T-helper 9 cell (primary cell): Measurements from ENCODE around the gene MARS1.

ENCODE experiments used
- DNase-seq: peaks from one replicate; pipeline ENCODE4 v3.0.0-alpha.2; 2020

The MARS1 gene

DNA sequence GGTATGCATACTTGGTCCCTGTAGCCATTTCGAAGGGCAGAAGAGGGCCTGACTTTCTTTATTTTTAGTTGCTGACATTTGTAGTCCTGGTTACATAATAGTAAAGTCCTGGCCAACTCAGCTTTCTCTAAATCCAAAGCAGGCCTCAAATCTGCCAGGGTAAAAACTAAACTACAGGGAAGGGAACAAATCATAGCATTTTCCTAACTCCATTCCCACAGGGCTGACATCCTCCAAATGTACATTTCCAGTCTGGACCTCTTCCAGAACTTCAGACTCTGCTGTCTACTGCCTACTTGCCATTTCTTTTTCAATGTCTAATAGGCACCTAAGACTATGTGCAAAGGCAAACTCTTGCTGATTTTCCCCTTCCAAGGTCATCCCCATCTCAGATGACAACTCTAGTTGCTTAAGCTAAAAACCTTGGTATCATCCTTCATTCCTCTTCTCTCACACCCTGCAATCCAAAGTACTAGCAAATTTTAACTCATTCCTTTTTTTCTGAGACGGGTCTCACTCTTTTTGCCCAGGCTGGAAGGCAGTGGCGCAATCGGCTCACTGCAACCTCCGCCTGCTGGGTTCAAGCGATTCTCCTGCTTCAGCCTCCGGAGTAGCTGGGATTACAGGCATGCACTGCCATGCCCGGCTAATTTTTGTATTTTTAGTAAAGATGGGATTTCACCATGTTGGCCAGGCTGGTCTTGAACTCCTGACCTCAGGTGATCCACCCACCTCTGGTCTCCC, 30.5 kb downstream of the MARS1 start:
- DNase-seq = no peak

DNA sequence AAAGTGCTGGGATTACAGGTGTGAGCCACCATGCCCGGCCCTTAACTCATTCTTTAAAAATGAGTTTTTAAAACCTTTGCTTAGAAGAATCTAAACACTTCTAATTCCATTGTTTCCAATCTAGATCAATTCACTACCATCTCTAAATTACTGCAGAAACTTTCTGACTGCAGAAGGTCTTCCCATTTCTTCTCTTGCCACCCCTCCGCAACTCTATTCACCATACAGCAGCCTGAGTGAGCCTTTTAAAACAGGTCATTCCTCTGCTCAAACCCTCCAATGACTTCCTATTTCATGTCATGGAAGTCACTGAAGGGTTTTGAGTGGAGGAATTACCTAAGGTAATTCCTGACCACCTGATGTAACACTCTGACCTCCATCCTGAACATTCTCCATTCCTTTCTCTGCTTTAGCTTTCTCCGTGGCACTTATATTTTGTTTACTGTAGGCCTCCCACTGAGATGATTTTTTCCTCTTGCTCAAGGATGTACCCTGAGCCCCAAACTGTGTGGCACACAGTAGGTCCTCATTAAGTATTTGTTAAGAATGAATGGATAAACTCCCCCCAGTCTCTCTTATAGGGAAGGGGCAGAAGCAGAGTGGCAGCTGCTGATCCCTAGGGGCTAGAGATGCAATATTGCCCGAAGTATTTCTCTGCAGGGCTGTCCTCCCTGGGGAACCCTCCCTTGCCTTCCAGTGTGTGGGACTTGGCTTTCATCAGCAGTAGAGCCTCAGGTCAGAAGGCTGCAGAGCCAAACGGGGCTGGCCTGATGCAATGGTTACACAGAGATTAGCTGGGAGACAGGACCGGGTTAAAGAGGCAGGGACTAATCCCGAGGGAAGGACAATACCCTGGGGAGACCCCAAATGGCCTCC, 31.3 kb downstream of the MARS1 start:
- no peak for DNase-seq

DNA sequence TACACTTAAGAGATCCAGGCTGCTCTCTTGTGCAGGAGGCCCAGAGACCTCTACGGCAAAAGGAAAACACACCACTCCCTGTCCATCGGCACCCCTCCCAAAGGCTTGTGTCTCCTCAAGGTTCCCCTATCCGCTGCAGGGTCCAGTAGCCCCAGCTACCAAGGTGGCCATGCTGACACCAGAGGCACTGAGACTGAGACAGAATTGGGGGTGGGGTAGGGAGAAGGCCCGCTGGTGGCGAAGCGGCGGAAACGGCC, 31.9 kb downstream of the MARS1 start:
- DNase-seq = peak; percentile 13

DNA sequence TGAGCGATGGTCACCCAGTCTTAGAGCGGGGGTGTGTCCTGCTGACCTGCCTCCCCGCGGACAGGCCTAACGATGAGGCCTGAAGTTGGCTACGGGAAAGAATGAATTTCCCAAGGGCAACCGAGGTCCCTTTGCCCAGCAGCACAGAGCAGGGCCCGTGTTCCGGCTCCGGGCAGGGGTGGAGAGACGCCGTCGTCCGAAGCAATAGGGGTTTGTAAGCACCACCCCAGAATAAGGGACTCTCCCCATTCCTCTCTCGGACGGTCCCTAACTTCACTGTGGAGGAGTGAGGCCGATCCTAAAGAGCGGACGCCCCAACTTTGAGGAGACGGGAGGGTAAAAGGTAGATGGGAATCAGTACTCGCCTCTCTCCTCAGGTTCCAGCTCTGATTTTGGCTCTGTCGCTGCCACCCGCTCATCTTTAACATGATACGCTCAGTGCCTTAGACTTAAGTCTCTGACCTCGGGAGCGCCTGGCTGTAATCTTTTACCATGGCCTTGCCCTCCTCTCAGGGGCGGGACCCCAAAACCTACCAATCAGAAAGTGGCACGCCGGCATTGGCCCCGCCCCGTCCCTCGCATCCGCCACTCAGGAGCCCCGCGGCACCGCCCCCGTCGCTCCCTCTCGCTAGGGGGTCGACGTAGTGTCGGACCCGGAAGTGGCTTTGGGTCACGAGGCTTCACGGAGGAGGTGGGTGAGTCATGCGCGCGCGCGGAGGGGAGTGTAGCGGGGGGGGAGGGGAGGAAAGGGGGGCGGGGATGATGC, 32.4 kb downstream of the MARS1 start, which contains the start of gene DDIT3:
Gene DDIT3 (minus strand): TSS at position 462 of the 766 bp plus-strand sequence. CDS start 3,108 bp downstream, outside the sequence.
- peak; percentile 99 for DNase-seq

DNA sequence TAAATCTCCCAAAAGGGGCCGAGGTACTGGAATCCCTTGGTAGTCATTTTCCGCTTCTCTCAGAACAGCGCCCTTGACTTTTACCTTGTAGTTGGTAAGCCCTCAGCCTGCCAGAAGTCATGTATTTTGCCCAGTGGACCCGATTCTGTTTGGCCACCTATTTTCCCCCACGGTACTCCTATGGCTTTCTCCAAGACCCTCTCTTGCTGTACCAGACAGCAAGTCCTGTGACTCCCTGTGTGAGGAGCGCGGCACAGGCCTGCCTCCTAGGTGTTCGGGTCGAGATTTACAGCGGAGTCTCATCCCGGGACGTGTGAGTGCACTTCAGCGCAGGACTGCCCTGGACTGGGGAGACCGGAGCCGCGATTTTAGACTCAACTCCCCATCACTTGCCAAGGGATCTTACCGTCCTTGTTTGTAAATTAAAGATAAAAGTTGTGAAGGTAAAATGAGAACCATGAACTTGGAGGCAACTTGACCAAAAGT, 33.7 kb downstream of the MARS1 start:
- DNase-seq = no peak

DNA sequence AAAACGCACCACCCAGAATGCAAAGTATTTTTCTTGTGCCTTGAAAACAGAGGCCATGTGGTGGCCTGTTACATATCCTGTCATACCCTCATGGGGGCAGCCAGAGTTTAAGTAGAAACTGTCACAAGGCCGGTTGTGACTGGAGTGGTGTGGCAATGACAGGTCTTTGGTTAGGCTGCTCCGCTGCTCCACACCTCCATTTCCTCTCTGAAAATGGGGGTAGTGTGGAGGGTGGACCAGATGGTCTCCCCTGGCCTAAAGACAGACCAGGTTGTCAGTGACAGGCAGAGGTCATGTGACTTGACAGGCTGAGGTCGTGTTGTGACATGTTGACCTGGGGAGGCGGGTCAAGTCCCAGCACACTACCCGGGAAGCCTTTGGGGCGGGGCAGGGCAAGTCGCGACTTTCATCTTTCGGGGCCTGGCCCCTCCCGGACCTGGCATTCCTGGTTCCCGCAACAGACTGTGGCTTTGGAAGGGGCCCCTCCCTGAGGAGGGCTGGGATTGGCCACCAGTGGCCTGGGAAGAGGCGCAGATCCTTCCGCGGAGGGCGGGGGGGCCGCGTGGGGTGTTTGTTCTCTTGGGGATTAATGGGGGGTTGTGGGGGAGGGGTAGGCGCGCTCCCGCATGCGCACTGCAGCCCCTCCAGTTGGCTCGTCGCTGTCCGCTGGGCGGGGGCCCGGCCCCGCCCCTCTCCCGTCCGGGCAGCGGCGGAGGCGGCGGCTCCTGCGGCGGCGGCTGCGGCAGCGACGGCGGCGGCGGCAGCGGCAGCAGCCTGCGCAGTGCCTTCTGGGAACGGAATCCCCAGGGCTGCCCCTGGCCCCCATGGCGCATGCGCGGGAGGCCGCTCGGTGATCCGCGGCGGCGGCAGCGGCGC, 34.4 kb downstream of the MARS1 start, which contains the start of gene MBD6:
Gene MBD6 (plus strand): TSS at position 814 of the 876 bp plus-strand sequence. CDS start 1,480 bp downstream, outside the sequence.
- DNase-seq = peak; percentile 86

DNA sequence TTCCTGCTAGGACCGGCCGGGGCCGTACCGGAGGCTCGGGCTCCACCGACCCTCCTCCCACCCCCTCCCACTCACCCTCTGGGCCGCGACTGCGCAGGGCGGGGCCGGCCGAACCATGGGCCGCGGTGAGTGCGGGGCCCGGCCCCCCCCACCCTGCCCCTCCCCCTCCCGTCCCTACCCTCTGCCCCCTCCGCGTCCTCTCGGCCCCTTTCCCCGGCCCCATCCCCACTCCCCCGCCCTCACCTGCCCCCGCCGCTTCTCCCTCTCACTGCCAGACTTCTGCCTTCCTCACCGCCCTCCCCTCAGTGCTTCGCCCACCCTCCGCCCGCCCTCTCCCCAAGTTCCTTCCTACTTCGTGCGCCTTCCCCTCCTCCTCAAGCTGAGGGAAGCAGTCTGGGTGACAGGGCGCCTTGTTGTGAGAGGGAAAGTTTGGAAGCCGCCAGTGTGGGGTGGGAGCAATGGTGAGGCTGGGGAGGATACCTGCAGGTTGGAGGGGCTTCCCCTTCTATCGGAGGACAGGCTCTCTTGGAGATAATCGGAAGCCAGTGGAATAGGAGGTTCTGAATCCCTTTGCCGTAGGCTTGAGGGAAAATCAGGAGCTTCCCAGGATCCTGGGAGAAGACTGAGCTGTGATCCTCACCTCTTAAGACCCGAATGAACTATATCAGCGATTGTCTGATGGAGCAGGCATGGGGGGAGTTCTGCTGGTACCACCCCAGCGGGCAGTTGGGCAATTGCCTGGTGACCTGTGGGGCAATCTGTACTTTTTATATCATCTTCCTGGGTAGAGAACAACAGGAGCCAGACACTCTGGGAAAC, 35.2 kb downstream of the MARS1 start:
- DNase-seq = peak; percentile 53

DNA sequence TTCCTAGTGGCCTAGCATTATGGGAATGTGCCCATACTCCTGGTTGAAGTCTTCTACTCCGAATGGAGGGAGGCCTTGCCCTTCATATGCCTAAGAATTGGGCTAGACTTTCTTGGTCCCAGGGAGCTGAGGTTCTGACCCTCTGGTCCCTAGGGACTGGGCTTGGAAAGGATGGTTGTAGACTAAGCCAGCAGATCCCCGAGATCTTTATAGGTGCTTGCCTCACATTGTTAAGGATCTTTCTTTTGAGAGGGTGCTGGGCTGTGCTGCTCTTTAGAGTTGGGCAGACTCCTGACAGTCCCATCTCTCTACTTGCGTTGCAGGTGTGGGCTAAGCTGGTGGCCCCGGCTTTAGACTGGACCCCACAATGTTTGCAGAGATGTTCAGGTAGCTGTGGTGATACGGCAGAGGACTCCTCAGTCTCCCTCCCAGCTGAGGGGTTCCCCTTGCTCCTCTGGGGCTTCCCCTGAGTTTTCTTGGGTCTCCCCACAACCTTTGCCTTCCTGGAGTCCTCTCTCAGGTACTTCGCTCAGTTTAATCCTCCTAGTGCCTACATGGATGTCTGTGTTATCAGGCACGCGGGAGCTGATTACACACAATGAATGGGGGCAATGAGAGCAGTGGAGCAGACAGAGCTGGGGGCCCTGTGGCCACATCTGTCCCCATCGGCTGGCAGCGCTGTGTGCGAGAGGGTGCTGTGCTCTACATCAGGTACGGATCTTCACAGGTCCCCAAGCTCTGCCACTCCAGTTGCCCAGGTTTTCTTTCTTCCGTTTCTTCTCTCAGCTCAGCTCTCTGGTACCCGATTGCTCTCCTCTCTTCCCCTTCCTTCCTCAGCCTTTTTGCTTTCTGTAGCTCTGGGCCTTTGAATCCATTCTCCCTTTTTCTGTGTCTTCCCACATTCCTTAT, 36.1 kb downstream of the MARS1 start:
- DNase-seq = no peak

DNA sequence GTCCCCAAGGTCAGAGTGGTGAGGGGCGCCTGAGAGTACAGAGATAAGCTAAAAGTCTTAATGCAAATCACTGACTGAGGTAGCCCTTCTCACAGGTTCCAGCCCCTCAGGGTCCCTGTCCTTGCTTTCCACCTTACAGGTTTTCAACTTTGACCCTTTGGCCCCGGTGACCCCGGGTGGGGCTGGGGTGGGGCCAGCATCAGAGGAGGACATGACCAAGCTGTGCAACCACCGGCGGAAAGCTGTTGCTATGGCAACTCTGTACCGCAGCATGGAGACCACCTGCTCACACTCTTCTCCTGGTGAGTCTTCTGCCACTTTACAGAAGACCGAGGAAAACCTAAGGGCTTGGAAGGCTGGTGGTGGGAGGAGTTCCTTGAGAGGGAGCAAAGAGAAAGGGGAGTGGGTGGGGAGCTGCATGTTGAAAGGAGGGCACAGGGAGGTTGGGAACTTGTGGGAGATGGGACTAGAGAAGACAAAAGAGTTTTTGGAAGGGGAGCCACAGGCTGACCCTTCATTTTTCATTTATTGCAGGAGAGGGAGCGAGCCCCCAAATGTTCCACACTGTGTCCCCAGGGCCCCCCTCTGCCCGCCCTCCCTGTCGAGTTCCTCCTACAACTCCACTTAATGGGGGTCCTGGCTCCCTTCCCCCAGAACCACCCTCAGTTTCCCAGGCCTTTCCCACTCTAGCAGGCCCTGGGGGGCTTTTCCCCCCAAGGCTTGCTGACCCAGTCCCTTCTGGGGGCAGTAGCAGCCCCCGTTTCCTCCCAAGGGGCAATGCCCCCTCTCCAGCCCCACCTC, 37.1 kb downstream of the MARS1 start:
- no peak for DNase-seq

DNA sequence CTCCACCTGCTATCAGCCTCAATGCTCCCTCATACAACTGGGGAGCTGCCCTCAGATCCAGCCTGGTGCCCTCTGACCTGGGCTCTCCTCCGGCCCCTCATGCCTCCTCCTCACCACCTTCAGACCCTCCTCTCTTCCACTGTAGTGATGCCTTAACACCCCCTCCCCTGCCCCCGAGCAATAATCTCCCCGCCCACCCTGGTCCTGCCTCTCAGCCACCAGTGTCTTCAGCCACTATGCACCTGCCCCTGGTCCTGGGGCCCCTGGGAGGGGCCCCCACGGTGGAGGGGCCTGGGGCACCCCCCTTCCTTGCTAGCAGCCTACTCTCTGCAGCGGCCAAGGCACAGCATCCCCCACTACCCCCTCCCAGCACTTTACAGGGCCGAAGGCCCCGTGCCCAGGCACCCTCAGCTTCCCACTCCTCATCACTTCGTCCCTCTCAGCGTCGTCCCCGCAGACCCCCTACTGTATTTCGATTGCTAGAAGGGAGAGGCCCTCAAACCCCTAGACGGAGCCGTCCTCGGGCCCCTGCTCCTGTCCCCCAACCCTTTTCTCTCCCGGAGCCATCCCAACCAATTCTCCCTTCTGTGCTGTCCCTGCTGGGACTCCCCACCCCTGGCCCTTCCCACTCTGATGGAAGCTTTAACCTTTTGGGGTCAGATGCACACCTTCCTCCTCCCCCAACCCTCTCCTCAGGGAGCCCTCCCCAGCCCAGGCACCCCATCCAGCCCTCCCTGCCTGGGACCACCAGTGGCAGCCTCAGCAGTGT, 37.9 kb downstream of the MARS1 start:
- no peak for DNase-seq

DNA sequence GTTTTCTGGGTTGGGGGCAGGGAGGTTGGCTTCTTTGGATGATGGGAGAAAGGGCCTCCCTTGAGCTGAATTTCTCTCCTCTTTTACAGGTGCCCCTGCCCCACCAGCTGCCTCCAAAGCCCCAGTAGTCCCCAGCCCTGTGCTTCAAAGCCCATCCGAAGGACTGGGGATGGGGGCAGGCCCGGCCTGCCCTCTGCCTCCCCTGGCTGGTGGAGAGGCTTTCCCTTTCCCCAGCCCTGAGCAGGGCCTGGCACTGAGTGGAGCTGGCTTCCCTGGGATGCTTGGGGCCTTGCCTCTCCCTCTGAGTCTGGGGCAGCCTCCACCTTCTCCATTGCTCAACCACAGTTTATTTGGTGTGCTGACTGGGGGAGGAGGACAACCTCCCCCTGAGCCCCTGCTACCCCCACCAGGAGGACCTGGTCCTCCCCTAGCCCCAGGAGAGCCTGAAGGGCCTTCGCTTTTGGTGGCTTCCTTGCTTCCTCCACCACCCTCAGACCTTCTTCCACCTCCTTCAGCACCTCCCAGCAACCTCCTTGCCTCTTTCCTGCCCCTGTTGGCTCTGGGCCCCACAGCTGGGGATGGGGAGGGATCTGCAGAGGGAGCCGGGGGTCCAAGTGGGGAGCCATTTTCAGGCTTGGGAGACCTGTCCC, 38.7 kb downstream of the MARS1 start:
- DNase-seq = no peak

DNA sequence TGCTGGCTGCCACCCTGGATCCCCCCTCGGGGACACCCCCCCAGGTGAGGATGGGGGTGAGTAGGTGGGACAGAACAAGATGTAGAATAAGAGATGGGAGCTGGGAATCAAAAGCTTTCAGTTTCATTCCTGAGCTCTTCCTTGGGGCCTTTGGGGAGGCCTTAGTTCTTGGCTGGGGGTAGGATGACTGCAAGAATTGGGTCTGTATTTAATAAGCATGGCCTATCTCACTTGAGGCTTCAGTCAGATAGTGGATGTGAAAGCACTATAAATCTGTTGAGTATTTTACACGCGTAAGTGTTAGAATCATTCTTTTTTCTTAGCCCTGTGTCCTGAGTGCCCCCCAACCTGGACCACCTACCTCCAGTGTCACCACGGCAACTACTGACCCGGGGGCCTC, 39.3 kb downstream of the MARS1 start:
- no peak for DNase-seq

DNA sequence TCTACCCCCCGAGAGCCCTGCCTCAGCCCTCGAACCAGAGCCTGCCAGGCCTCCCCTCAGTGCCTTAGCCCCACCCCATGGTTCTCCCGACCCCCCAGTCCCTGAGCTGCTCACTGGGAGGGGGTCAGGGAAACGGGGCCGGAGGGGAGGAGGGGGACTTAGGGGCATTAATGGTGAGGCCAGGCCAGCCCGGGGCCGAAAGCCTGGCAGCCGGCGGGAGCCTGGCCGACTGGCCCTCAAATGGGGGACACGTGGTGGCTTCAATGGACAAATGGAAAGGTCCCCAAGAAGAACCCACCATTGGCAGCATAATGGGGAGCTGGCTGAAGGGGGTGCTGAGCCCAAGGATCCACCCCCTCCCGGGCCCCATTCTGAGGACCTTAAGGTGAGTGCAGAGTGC, 40.3 kb downstream of the MARS1 start:
- no peak for DNase-seq

DNA sequence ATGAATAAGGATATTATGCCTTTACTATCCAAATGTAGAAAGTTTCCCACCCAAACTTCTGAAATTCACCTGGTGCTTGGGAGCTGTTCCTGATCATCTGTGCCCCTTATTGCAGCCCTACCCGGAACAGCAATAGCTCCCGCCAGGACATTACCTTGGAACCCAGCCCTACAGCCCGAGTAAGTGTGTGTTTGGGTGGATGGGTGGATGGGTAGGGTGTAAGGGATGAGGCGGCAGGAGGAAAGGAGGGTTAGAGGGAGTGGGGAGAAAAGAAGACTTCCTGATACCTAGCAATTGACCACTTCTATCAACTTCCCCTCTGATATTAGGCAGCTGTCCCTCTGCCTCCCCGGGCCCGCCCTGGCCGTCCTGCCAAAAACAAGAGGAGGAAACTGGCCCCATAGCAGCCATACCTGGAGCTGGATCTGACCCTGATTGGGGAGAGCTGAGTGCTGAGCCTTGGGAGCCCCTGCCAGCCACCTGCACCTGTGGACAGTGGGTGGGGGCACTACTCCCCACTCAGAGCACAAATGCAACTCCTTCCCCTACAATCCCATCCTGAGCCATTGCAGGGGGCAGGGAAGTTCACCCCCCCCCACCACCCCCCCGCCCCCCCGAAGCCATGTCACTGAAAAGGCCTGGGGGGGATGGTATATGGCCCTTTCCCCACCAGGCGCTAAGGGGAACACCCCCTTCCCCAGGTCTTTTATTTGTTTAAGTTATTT, 41.1 kb downstream of the MARS1 start:
- no peak for DNase-seq

DNA sequence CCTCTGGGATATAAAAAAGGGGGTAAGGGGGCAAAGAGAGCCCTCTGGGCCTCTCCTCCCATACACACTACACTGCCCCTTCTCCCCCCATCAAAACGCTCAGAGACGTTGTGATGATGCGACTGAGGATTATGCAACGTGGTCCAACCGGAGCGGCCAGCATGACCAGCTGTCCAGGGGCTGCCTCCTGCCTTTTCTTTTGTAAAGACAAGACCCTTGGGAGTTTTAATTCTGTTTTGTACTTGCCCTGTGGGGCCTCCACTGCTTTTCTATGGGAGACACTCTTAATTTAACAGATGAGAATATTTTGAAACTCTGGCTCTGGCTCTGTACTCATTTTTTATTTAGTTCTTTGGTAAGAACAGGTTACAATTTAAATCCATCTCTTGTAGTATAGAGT, 42.0 kb downstream of the MARS1 start:
- no peak for DNase-seq

DNA sequence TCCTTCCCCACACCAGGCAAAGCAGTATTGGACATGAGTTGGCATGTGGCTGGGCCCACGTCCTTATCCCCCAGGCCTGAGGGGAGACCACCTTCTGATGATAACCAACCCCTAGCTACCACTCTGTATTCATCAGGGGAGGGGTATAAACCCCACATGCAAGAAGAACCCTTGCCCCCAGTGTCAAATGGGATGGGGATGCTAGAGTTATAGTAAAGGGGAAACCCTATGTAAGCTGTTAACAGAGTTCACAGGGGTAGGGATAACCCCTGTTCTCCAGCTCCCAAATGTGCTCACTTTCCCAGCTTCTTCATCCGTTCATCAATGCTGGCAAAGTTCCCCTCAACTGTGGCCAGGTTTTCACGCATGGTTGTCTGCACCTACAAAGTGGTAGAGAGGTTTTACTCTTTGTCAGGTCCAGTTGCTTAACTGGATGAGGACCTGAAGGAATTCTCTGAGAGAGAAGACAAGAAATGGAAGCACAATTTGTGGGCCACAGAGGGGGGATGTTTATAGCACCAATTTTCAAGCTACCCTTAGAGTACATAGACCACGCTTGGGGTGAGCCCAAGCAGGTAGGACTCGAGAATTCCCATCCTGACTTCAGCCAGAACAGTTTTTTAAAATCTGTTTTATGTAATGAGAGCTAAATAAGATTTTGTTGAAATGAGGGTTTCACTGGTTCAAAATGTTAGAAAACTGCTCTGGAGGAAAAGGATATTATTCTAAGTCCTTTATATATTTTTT, 42.7 kb downstream of the MARS1 start:
- DNase-seq = no peak
